ENCODE measurements around the gene GPRC5C.

The GPRC5C gene

DNA sequence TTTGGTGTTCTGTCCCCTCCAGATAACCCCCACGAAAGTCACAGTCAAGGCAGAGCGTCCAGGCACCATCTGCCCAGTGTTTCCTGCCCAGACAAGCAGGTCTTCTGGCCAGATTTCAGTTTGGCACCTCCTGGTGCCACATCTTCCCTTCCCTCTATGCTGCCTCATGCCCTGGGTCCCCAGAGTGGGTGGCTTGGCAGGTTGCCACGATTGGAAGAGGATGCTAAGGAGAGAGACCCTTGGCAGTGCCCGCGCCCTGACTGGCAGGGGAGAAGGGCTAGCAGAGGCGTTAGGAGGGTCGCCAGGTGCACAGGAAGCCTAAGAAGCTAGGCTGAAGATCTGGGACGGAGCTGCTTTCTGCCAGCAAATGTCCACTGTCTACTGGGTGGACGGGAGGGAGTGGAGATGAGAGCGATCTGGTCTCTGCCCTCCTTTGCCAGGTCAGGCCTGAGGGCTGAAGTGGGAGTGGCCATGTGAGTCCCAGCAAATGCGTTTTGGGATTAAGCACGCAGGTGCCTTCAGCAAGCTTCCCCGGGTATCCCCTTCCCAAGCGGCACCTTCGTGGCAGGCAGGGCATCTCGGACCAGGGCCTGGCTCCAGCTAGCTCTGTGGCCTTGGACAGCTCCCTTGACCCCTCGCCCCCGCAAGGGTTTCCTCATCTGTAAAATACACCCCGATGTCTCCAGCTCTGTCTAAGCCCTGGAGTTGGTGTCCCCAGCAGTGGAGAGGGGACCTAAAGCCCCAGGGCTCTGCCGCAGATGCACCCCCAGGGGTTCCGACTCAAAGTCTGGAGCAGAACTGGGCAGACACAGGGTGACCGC is 21.2 kb downstream of the GPRC5C start:
- TF ChIP-seq, protein P1, sequence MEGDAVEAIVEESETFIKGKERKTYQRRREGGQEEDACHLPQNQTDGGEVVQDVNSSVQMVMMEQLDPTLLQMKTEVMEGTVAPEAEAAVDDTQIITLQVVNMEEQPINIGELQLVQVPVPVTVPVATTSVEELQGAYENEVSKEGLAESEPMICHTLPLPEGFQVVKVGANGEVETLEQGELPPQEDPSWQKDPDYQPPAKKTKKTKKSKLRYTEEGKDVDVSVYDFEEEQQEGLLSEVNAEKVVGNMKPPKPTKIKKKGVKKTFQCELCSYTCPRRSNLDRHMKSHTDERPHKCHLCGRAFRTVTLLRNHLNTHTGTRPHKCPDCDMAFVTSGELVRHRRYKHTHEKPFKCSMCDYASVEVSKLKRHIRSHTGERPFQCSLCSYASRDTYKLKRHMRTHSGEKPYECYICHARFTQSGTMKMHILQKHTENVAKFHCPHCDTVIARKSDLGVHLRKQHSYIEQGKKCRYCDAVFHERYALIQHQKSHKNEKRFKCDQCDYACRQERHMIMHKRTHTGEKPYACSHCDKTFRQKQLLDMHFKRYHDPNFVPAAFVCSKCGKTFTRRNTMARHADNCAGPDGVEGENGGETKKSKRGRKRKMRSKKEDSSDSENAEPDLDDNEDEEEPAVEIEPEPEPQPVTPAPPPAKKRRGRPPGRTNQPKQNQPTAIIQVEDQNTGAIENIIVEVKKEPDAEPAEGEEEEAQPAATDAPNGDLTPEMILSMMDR (conservative IDR thresholded peaks at IDR 0.05; ENCODE audit: low read length): no peak
- no peak overlapping the region for H3K4me3 ChIP-seq (ENCODE audit: low read length)
- DNase-seq (ENCODE audit: low read depth): no peak

GRCh38 chr17:74453665-74454196 is 21.8 kb downstream of the GPRC5C start:
- DNase-seq (ENCODE audit: low read depth): no peak
- peak overlapping the region; percentile 22; the same call in 1 of the 2 replicates for H3K4me3 ChIP-seq (ENCODE audit: low read length)
- TF ChIP-seq, protein P1 (conservative IDR thresholded peaks at IDR 0.05; ENCODE audit: low read length): no peak

DNA sequence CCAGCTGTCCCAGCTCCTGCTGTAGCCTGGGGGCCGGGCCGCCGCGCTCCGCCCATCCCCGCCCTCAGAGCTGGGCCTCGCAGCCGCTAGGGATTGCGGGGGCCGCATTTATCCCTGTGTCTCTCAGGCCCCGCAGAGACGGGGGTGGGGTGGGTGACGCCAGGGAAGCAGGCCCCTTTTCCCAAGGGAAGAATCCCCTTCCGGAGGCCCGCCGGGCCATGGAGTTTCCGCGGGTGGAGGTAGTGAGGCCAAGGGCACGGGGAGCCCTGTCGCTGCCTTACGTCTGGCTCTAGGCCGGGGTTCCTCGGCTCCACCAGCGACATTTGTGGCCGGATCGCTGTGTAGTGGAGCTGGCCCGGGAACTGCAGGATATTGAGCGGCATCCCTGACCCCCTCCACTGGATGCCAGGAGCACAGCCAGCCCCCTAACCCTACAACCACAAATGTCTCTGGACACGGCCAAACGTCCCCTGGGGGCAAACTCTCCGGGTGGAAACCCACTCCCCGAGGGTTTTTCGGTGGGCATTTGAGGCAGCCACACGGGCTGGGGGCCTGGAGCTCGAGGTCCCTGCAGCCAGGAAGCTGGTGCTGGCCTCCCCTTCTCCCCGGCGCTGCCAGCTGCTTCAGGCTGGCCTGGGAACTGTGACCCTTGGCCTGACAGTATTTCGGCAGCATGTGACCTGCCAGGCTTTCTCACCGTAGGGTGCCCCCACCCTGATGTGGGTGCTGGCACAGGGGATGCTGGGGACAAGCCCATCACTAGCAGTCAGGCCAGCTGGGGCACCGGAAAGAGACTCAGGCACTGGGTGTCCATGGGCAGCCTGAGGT is 22.5 kb downstream of the GPRC5C start:
- TF ChIP-seq, protein P1 (conservative IDR thresholded peaks at IDR 0.05; ENCODE audit: low read length): no peak; the same call in 1 of the 2 replicates
- peak; percentile 66 for DNase-seq (ENCODE audit: low read depth)

GRCh38 chr17:74455025-74455545 is 23.2 kb downstream of the GPRC5C start:
- DNase-seq (ENCODE audit: low read depth): no peak
- TF ChIP-seq, protein P1 (conservative IDR thresholded peaks at IDR 0.05; ENCODE audit: low read length): no peak
- no peak overlapping the region for H3K4me3 ChIP-seq (ENCODE audit: low read length)

More for the DNA sequence above, 22.5 kb downstream of the GPRC5C start:
- peak overlapping the region; percentile 54 for H3K4me3 ChIP-seq (ENCODE audit: low read length)

DNA sequence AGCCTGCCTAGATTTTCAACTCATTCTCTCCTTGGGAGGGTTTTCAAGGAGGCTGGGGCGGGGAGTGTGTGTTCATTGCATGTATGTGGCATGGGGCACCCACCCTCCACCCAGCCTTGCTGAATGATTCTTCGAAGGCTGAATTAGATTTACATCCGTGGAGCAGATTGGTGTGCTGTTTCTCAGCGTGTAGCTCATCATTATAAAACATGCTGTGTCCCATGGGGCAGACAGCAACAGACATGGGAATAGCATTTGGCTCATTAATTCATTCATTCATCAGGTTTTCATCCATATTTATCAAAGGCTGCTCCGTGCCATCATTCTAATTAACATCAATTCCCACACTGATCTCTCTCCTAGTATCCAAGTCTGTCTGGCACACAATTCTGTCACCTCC is 23.9 kb downstream of the GPRC5C start:
- DNase-seq (ENCODE audit: low read depth): no peak
- H3K4me3 ChIP-seq (ENCODE audit: low read length): no peak overlapping the region

DNA sequence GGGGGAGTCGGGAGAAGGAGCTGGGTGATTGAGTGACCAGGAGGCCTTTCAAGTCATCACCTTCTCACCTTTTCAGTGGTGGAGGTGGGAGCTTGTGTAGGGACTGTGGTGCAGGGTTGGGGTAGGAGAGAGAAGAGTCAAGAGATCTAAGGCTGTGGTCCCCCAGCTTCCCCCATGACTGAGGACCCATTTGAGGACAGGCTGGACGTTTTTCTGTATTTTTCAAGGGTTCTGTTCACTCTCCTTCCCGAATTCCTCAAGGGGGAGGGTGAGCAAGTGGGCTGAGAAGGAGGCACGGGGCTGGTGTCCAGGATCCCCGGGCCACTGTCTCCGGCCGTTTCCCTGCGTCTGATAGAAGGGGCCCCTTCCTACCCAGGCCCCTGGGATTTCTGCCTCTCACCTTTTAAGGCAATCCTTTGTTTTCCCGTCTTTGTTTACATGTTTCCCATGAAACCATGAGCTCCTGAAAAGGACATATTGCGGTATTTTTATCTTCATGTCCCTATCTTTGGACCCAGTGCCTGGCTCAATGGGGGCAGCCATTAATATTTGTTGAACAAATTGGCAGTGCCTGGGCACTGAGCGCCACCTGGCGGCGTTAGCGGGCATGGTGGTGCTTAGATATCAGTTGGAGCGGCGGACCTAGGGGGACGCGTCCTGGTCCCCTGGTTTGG is 25.4 kb downstream of the GPRC5C start:
- peak; percentile 45 for DNase-seq (ENCODE audit: low read depth)
- TF ChIP-seq, protein P1 (conservative IDR thresholded peaks at IDR 0.05; ENCODE audit: low read length): peak; percentile 87
- no peak overlapping the region for H3K4me3 ChIP-seq (ENCODE audit: low read length)

More for the DNA sequence above, 23.9 kb downstream of the GPRC5C start:
- TF ChIP-seq, protein P1 (conservative IDR thresholded peaks at IDR 0.05; ENCODE audit: low read length): no peak

All from AG10803 (cell line).